HG02840 (cell line): ENCODE data around the gene SMCO1.
"Not testable (repeated sequence)": the region's sequence is repeated elsewhere in the genome, so short reads cannot be mapped to it uniquely, and the experiment has no call there.

Experiments used
- ATAC-seq: cut with Tn5 transposase; IDR thresholded peaks from one replicate; pipeline ENCODE4 v1.9.1; 2021; ENCODE audit warnings: mild to moderate bottlenecking, moderate library complexity, moderate number of reproducible peaks; ENCODE audit not compliant: unreplicated experiment, low FRiP score

Gene SMCO1, protein sequence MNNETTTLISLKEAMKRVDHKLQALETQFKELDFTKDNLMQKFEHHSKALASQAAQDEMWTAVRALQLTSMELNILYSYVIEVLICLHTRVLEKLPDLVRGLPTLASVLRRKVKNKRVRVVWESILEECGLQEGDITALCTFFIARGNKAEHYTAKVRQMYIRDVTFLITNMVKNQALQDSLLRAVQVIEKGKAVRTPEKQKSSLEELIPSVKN

DNA sequence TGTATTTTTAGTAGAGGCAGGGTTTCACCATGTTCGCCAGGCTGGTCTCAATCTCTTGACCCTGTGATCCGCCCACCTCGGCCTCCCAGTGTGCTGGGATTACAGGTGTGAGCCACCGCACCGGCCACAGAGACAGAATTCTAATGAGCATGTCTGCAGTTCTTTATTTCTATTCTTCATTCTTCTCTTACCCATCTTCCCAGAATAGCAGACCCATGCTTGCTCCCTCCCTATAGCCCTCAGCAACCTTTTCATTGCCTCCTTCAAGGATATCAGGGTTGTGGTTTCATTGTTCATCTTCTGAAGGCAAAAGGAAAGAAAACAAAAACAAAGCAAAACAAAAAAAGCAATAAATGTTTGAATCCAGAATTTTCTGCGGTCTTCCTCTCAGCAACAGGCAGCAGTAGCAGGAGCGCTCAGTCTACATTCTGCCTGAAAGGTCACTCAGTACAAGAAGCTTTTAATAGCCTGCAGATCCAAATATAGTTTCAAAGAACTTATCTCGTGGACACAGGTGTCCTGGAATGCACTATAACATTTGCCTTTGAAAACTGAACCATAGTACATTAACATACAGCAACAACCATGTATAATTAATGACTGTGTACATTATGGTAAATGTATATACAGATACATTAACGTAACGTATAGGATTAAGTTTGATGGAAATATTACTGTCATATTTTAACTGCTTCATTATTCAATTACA is at the start of gene SMCO1:
TSS of gene SMCO1 (minus strand) at position 434 of the 709 bp plus-strand sequence. CDS start at position 297, 137 bp downstream.
- ATAC-seq = no peak

DNA sequence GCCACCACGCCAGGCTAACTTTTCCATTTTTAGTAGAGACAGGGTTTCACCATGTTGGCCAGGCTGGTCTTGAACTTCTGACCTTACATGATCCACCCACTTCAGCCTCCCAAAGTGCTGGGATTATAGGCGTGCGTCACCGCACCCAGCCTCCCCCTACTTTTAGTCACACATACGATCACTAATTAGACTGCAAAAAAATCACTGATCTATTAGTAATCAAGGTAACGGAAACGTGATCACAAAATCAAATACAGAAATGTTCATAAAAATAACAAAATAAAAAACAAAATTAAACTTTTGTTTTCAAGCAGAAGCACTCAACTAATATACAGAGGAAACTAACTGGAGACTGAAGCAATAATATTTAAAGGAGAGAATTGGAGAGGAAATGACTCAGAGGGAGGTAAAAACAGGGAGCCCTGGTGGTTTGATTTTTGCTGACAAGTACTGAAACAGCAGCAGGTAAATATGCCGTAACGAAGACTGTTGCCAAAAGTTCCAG is 48.6 kb upstream of the SMCO1 start:
- no peak for ATAC-seq

DNA sequence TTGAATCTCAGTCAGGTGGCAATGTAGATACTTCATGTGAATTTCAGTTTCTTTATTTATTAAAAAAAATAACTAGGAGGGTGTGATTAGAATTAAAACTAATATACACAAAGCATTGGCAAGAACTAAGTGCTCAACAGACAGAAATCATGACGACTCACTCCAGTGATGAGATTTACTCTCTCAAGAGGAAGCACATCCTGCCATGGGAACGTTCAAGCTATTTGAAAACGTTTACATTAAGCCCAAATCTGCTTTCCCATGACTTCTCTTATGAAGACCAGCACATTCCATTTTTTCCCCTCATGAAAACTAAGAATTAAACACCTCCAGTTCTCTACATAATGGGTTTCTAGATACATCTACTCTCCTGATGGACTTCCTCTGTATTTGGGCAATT is 44.7 kb upstream of the SMCO1 start:
- no peak for ATAC-seq

DNA sequence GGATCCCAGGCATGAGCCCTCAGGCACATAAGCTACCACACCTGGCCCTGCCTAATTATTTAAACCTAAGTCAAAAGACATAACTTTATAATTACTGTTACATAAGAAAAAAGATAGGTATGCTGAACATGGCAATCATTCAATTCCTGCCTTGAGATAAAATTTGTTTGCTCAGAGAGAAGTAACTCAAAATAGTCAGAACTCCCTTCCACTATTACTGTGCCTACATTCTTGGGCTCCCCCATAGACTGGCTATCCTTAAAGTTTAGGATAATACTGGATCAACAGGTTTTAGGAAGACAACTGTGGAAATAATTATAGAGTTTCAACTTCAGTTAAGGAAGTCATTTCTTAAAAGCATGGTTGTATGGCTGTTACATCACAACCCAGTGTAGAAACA is 43.3 kb upstream of the SMCO1 start:
- ATAC-seq = no peak

DNA sequence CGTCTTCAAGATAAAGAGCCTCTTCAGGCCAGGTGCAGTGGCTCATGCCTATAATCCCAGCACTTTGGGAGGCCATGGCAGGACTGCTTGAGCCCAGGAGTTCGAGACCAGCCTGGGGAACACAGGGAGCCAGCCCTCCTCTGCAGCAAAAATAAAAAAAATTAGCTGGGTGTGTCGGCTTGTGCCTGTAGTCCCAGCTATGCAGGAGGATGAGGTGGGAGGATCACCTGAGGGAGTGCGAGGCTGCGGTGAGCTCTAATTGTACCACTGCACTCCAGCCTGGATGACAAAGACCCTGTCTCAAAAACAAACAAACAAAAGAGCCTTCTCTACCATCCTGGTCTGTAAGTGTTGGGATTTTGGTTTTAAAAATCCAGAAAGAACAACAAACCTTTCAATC is 42.1 kb upstream of the SMCO1 start:
- ATAC-seq = no peak

DNA sequence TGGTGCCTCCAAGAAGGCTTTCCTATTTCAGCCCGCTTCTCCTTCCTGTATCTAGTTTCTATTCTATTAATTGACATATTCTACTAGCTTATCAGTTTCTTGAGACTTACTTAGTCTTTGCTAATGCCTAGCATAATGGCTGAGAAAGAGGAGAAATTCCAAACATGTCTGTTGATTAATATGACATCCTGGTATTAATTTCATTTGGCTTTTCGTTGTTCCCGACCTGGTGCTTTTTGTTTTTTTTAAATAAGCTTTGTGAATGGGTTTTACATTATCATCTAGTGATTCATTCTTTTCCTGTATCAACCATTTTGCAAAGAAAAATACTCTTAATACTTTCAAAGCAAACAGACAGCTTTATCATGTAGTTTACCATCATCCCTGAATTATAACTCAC is 40.1 kb upstream of the SMCO1 start:
- ATAC-seq = no peak

DNA sequence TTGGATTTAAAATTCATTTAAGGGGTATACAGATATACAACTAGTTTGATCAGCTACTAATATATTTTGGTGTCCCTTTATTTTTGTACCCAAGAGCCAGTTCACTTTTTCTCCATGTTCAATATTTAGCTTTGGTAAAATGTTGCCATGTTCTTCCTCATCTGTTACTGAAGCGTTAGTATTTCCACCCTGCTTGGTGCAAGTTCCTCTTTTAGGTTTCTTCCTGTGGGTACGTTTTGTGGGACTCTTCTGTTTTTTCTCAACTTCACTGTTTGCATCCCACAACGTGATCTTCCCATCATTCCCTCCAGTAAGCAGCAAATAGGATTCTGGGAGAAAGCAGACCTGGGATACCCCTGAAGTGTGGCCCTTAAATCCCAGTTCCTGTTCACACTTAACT is 39.1 kb upstream of the SMCO1 start:
- ATAC-seq = no peak

DNA sequence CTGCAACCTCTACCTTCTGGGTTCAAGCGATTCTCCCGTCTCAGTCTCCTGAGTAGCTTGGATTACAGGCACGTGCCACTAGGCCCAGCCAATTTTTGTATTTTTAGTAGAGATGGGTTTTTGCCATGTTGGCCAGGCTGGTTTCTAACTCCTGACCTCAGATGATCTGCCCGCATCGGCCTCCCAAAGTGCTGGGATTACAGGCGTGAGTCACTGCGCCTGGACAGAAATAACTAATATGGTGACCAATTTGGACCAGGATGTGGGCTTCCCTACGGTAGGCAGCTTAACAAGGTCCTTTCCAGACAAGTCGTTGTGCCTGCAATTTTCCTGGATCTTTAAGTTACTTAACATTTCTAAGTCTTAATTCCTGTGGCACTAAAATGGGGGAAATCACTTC is 38.4 kb upstream of the SMCO1 start:
- no peak for ATAC-seq

DNA sequence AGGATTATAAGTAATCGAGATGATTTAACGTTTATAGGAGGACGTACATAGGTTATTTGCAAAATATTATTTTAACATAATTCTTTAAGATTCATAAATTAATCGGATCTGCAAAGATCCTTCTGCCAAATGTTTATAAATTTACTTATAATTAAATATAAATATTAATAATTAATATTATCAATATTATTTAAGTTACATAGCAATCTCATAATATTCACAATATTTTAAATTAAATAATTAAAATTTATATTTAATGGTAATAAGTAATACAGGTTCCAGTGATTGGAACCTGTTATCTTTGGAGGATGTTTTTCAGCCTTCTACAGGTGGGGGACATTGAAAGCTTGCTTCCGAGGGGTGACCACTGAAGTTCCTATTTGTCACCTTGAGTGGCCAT is 37.1 kb upstream of the SMCO1 start:
- no peak for ATAC-seq

DNA sequence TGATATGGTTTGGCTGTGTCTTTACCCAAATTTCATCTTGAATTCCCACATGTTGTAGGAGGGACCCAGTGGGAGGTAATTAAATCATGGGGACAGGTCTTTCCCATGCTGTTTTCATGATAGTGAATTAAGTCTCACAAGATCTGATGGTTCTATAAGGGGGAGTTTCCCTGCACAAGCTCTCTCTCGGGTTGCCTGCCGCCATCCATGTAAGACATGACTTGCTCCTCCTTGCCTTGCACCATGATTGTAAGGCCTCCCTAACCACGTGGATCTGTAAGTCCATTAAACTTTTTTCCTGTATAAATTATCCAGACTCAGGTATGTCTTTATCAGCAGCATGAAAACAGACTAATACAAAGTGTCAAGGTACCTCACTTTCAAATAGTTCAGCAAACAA is 35.0 kb upstream of the SMCO1 start:
- ATAC-seq = not testable (repeated sequence)

DNA sequence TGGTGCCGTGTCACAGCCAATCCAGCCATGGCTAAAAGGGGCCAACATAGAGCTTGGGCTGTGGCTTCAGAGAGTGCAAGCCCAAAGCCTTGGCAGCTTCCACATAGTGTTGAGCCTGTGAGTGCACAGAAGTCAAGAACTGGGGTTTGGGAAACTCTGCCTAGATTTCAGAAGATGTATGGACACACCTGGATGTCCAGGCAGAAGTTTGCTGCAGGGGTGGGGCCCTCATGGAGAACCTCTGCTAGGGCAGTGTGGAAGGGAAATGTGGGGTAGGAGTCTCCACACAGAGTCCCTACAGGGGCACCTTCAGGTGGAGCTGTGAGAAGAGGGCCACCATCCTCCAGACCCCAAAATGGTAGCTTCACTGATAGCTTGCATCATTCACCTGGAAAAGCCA is 34.2 kb upstream of the SMCO1 start:
- not testable (repeated sequence) for ATAC-seq

DNA sequence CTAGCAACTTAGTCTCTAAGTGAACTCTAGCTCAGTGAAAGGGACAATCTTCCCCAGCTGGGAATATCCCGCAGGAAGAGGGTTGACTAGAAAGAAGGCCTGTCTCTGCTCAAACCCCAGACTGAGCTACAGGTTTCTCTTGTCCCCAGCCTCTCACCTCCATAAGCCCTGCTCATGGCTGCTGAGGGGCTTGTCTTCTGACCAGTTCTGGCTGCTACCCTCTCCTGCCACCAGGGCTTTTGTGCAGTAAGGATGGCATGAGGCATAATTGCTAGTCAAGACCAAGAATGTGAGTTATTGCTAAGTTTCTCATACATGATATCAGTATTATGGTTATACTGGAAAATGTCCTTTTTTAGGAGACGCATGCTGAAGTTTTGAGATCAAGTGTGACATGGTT is 31.9 kb upstream of the SMCO1 start:
- ATAC-seq = no peak

DNA sequence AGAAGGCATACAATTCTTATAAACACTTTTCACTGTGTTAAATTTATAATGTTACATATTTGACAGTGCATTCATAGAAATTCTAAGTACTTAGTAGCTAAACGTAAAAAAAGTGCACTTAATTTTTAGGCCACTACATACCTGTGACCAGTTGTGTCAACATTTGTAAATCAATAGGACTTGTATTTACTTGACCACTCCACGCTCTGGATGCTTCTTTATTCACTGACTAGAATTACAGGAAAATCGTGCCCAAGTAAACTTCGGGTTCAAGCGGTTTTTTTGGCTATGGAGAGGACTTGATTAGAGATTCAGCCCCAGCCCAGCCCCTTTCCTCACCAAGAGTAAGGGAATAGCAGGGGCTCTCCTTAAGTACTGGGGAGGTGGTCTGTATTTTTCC is 31.4 kb upstream of the SMCO1 start:
- no peak for ATAC-seq

DNA sequence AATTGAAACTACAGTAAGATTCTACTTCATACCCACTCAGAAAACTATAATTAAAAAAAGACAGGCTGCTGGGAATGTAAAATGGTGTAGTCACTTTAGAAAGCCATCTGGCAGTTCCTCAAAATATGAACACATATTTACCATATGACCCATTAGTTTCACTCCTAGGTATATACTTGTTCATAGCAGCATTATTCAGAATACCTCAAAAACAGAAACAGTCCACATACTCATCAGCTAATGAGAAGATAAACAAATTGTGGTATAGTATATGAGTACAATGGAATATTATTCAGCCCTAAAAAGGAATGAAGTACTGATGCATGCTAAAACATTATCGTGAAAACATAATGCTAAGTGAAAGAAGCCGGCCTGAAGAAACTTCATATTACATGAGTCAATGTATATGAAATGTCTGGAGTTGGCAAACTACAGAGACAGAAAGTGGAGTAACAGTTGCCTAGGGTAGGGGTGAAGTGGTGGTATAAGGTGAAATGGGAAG is 29.4 kb upstream of the SMCO1 start:
- ATAC-seq = no peak

DNA sequence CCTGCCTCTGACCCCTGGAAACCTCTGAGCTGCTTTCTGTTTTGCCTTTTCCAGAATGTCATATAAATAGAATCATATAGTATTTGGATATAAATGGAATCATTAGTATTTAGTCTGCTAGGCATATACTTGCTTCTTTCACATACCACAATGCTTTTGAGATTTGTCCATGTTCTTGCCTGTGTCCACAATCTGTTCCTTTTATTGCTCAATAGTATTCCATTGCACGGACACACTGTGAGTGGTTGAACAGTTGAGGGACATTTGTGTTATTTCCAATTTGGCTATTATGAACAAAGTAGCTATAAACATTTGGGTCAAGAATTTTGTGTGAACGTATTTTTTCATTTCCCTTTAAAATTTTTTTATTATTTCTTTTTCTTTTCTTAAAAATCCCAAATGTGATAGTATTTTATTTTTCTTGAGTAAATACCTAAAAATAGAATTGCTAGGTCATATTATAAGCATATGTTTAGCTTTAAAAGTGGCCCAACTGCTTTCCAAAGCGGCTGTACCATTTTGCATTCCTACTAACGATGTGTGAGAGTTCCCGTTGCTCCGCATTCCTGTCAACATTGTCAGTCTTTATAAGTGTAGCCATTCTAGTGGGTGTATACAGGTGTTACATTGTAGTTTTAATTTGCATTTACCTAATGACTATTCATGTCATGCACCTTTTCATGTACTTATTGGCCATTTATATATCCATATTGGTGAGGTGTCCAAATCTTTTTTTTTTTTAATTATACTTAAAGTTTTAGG is 26.7 kb upstream of the SMCO1 start:
- no peak for ATAC-seq

DNA sequence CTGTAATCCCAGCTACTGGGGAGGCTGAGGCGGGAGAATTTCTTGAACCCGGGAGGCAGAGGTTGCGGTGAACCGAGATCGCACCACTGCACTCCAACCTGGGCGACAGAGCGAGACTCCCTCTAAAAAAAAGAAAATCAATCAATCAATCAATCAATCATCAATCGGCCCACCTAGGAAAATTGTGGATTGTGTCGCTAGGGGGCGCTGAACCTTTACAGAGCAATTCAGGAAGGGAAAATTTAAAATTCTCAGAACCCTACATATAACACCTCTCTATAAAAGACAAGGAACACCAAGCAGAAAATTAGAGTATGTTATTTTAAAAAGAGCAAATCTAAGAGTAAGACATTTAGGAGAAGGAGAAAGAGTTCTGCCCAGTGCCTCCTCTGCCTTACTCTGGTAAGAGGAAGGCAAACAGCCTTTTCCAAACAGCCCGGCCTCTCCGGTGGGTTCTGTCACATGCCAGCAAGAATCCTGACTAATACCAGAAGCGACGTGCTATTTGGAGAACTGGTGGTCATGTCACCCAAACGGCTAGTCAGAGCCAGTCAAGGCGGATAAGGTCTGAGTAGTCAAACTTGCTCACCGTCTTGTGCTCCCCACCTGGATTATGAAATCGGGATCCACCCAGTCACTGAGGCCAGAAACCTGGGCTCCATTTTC is 22.3 kb upstream of the SMCO1 start:
- no peak for ATAC-seq

DNA sequence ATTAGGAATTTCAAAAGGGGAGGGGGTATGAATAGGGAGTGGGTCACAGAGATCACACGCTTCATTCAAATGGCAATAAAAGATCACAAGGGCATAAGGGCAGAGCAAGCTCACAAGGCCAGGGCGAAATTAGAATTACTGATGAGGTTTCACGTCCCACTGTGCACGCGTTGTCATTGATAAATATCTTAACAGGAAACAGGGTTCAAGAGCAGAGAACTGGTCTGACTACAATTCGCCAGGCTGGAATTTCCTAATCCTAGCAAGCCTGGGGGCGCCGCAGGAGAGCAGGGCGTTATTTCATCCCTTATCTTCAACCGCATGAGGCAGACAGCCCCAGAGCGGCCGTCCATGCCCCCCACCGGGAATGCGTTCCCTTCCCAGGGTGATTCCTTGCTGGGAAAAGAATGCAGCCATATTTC is 18.1 kb upstream of the SMCO1 start:
- no peak for ATAC-seq

DNA sequence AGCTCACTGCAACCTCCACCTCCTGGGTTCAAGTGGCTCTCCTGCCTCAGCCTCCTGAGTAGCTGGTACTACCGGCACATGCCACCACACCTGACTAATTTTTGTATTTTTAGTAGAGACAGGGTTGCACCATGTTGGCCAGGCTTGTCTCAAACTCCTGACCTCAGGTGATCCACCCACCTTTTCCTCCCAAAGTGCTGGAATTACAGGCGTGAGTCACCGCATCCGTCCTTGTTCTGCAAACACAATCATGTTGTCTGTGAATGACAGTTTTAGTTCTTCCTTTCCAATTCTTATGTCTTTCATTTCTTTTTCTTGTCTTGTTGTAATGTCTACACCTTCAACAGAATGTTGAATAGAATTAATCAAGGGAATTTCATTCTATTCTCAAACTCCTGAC is 16.3 kb upstream of the SMCO1 start:
- no peak for ATAC-seq

DNA sequence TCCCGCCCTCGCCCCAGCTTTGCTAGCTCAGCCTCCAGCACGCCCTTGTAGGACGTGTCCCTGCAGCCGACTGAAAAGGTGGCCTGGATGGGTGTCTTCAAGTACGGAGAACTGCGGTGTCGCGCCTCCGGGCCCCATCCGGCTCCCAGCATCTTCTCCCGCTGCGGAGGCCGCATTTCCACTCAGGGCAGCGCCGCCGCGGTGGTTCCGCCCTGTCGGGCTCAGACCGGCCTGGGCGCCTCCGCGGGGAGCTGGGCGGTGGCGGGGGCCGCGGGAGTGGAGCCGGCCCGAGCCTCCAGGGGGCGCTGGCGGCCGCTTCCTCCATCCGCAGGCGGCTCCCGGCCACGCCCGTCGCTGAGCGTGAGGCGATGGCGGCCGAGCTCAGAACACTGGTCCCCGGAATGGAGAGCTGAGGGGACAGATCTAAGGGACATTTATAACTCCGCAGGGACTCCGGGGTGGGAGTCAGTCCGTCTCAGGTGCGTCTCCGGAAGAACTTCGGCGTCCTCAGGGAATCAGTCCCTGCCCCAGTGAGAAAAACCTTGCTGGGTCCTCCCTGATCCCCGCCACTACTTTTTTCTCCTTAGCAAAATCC is 13.6 kb upstream of the SMCO1 start:
- ATAC-seq = peak; percentile 69

DNA sequence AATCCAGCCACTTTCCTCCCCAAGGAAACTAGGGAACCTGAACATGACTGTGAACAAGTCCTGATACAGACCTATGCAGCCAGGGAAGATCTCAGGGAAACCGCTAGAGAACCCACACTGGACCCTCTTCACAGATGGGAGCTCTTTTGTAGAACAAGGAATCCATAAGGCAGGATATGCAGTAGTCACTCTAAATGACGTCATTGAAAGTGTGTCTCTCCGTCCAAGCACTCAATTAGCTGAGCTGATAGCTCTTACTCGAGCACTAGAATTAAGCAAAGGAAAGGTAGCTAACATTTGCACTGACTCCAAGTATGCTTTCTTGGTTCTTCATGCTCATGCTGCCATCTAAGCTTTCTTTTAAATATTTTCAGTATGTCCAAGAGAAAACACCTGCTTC is 10.0 kb upstream of the SMCO1 start:
- no peak for ATAC-seq
